Measurements from ENCODE around the gene ATP8B1. TPM values are rescaled to one million over a fixed set of nuclear protein-coding genes. Genes with fewer than 3 reads are reported as not detected.

ATP8B1 gene
- total RNA-seq, 4 donors from 2014 or later, result 97.3 to 115 (median 103) TPM

GRCh38 chr18:57771193-57771592 is 31.9 kb downstream of the ATP8B1 start:
- DNase-seq, result peak in 1 of 3 donors; percentile 81
- peaks cover 0 to 48% (median under 1%) of the 10 kb centered on the region in 4 donors for H3K4me1 ChIP-seq
- no peak overlapping the region for H3K4me3 ChIP-seq
- no peaks in the 10 kb centered on the region for H3K36me3 ChIP-seq
- peak overlapping the region in 3 of 4 donors; percentile 54 to 81 (median 68) for H3K27ac ChIP-seq
- no peaks in the 10 kb centered on the region for H3K27me3 ChIP-seq
- H3K9me3 ChIP-seq, result no peaks in the 10 kb centered on the region
- TF ChIP-seq POLR2A (IDR thresholded peaks at IDR 0.05), result no peak
- no peak for TF ChIP-seq CTCF (IDR thresholded peaks at IDR 0.05)

- H3K9me3 ChIP-seq, result no peaks in the 10 kb centered on the region
- TF ChIP-seq POLR2A (IDR thresholded peaks at IDR 0.05), result no peak
- TF ChIP-seq CTCF (IDR thresholded peaks at IDR 0.05), result no peak
- H3K27ac ChIP-seq, result peak overlapping the region in 3 of 4 donors; percentile 7 to 55 (median 54)
- H3K4me3 ChIP-seq, result no peak overlapping the region
- H3K36me3 ChIP-seq, result no peaks in the 10 kb centered on the region
- peaks cover 0 to 36% (median 0%) of the 10 kb centered on the region in 4 donors for H3K4me1 ChIP-seq
- no peaks in the 10 kb centered on the region for H3K27me3 ChIP-seq
- no peak for DNase-seq
Measured at GRCh38 chr18:57768537-57769326, 34.4 kb downstream of the ATP8B1 start.

GRCh38 chr18:57767259-57768050 is 35.7 kb downstream of the ATP8B1 start:
- TF ChIP-seq CTCF (IDR thresholded peaks at IDR 0.05) (no peak), POLR2A (IDR thresholded peaks at IDR 0.05) (no peak)

GRCh38 chr18:57764995-57765394 is 38.1 kb downstream of the ATP8B1 start:
- peaks cover 0 to 15% (median 0%) of the 10 kb centered on the region in 4 donors for H3K4me1 ChIP-seq
- DNase-seq, result no peak
- H3K9me3 ChIP-seq, result no peaks in the 10 kb centered on the region
- no peak overlapping the region for H3K4me3 ChIP-seq
- H3K27me3 ChIP-seq, result no peaks in the 10 kb centered on the region
- H3K36me3 ChIP-seq, result no peaks in the 10 kb centered on the region
- no peak overlapping the region for H3K27ac ChIP-seq
- no peak for TF ChIP-seq CTCF (IDR thresholded peaks at IDR 0.05)
- TF ChIP-seq POLR2A (IDR thresholded peaks at IDR 0.05), result no peak

More at GRCh38 chr18:57767259-57768050, 35.7 kb downstream of the ATP8B1 start:
- Histone ChIP-seq H3K27me3 (no peaks in the 10 kb centered on the region), H3K9me3 (no peaks in the 10 kb centered on the region), H3K4me3 (no peak overlapping the region), H3K27ac (no peak overlapping the region), H3K4me1 (peaks cover 0 to 31% (median 0%) of the 10 kb centered on the region in 4 donors), H3K36me3 (no peaks in the 10 kb centered on the region)
- DNase-seq, result no peak

GRCh38 chr18:57764087-57764486 is 39.0 kb downstream of the ATP8B1 start:
- Histone ChIP-seq H3K4me3 (no peak overlapping the region), H3K27me3 (no peaks in the 10 kb centered on the region), H3K4me1 (peaks cover 0 to 10% (median 0%) of the 10 kb centered on the region in 4 donors), H3K9me3 (no peaks in the 10 kb centered on the region), H3K36me3 (no peaks in the 10 kb centered on the region), H3K27ac (no peak overlapping the region)
- no peak for TF ChIP-seq POLR2A (IDR thresholded peaks at IDR 0.05)
- DNase-seq, result no peak

- TF ChIP-seq CTCF (IDR thresholded peaks at IDR 0.05), result no peak
- no peak for TF ChIP-seq POLR2A (IDR thresholded peaks at IDR 0.05)
- Histone ChIP-seq H3K9me3 (no peaks in the 10 kb centered on the region), H3K4me3 (no peak overlapping the region), H3K27ac (no peak overlapping the region), H3K36me3 (no peaks in the 10 kb centered on the region), H3K4me1 (no peaks in the 10 kb centered on the region), H3K27me3 (no peaks in the 10 kb centered on the region)
- no peak for DNase-seq
Measured at GRCh38 chr18:57762686-57763085, 40.4 kb downstream of the ATP8B1 start.
